ENCODE data around the gene CALML3.

DNA sequence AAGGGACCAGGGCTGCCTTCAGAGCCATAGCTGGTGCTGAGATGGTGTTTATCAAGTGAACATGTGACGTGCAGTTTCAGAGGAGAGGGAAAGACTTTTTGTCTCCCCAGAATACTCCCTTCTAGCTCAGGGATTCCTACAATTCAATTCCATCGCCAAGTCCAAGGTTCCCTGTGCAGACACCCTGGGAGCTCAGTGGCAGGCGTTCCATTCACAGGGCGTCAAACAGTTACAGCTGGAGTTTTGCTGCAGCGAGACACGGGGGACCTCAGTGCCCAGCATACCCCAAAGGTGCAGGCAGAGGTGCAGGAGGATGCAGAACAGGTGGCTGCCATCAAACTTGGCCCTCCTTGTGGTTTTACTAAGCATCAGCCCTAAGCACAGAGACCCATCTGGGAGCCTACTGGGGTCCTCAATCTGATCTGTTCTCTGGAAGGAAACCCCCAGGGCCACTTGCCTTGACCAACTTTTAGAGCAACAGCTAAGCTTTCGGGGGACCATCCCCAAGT lies 24.5 kb upstream of the CALML3 start:
- TF ChIP-seq, protein P1, sequence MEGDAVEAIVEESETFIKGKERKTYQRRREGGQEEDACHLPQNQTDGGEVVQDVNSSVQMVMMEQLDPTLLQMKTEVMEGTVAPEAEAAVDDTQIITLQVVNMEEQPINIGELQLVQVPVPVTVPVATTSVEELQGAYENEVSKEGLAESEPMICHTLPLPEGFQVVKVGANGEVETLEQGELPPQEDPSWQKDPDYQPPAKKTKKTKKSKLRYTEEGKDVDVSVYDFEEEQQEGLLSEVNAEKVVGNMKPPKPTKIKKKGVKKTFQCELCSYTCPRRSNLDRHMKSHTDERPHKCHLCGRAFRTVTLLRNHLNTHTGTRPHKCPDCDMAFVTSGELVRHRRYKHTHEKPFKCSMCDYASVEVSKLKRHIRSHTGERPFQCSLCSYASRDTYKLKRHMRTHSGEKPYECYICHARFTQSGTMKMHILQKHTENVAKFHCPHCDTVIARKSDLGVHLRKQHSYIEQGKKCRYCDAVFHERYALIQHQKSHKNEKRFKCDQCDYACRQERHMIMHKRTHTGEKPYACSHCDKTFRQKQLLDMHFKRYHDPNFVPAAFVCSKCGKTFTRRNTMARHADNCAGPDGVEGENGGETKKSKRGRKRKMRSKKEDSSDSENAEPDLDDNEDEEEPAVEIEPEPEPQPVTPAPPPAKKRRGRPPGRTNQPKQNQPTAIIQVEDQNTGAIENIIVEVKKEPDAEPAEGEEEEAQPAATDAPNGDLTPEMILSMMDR (IDR thresholded peaks at IDR 0.05) = no peak
- no peak for TF ChIP-seq POLR2A (IDR thresholded peaks at IDR 0.05)
